Measurements from ENCODE around the gene LRRC75B.

DNA sequence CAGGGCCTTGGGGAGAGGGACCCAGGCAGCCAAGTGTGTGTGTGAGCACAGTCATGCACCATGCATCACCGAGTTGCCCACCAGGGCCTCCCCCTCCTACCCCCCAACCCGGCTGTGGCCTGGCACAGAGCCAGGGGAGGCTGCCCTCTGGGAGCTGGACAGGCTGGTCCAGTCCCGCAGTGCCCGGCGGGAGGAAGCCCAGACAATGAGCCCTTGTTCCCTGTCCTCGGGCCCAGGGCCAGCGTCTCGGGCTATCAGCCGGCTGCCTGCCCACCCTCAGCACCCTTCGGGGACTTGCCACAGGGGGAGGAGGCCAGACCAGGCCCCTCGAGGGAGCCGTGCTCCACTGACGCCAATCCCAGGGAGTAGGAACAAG lies 4.5 kb downstream of the LRRC75B start:
- TF ChIP-seq SP2 (IDR thresholded peaks at IDR 0.05; ENCODE audit: low read length) (no peak), CBX8 (IDR thresholded peaks at IDR 0.05; ENCODE audit: borderline replicate concordance, low read depth, low read length) (no peak), POLR2A (IDR thresholded peaks at IDR 0.05; ENCODE audit: control extremely low read depth in 1 of 2, low read depth in 2 of 2, low read length in 2 of 2) (no peak), GTF2F1 (IDR thresholded peaks at IDR 0.05; ENCODE audit: borderline replicate concordance, low read depth, low read length) (no peak), SP1 (IDR thresholded peaks at IDR 0.05; ENCODE audit: low read depth, low read length) (no peak), ASH2L (IDR thresholded peaks at IDR 0.05; ENCODE audit: low read length) (no peak), EZH2 (IDR thresholded peaks at IDR 0.05; ENCODE audit: low read depth, low read length, severe bottlenecking) (no peak), BRCA1 (IDR thresholded peaks at IDR 0.05; ENCODE audit: low read depth, low read length) (no peak), MAFK (IDR thresholded peaks at IDR 0.05; ENCODE audit: low read depth, low read length) (no peak)
- TF ChIP-seq, protein P1, sequence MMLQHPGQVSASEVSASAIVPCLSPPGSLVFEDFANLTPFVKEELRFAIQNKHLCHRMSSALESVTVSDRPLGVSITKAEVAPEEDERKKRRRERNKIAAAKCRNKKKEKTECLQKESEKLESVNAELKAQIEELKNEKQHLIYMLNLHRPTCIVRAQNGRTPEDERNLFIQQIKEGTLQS (IDR thresholded peaks at IDR 0.05; ENCODE audit: insufficient read depth, low read depth, low read length): no peak
- TF ChIP-seq, protein P2, sequence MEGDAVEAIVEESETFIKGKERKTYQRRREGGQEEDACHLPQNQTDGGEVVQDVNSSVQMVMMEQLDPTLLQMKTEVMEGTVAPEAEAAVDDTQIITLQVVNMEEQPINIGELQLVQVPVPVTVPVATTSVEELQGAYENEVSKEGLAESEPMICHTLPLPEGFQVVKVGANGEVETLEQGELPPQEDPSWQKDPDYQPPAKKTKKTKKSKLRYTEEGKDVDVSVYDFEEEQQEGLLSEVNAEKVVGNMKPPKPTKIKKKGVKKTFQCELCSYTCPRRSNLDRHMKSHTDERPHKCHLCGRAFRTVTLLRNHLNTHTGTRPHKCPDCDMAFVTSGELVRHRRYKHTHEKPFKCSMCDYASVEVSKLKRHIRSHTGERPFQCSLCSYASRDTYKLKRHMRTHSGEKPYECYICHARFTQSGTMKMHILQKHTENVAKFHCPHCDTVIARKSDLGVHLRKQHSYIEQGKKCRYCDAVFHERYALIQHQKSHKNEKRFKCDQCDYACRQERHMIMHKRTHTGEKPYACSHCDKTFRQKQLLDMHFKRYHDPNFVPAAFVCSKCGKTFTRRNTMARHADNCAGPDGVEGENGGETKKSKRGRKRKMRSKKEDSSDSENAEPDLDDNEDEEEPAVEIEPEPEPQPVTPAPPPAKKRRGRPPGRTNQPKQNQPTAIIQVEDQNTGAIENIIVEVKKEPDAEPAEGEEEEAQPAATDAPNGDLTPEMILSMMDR (IDR thresholded peaks at IDR 0.05; ENCODE audit: control extremely low read depth in 1 of 3, insufficient read depth in 1 of 3, low read depth in 1 of 3, low read length in 3 of 3): no peak
